Raji (cell line): Measurements from ENCODE around the gene SDK1.

Source experiments
- POLR2A ChIP-seq: IDR thresholded peaks from 2 replicates; pipeline ENCODE4 v1.6.1; 2011; ENCODE audit warnings: low read depth, low read length, control low read depth; ENCODE audit not compliant: insufficient read depth

The SDK1 gene

GRCh38 chr7:4196121-4196819, 895.2 kb downstream of the SDK1 start:
- no peak for TF ChIP-seq POLR2A

DNA sequence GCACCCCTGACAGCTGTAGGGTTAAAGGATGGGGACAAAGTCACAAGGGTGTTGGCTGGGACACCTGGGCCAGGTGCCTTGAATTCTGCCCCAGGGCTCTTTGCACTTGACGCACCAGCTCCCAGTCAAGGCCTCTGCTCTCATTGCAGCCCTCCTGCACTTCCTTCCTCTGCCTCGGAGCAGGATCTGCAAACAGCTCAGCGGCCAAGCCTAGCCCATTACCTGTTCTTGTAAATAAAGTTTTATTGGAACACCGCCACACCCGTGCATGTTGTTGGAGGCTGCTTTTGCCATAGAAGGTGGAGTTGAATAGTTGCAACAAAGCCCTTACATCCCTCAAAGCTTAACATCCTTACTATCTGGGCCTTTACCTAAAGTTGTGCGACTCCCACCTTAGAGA, 897.2 kb downstream of the SDK1 start:
- TF ChIP-seq POLR2A, result no peak

DNA sequence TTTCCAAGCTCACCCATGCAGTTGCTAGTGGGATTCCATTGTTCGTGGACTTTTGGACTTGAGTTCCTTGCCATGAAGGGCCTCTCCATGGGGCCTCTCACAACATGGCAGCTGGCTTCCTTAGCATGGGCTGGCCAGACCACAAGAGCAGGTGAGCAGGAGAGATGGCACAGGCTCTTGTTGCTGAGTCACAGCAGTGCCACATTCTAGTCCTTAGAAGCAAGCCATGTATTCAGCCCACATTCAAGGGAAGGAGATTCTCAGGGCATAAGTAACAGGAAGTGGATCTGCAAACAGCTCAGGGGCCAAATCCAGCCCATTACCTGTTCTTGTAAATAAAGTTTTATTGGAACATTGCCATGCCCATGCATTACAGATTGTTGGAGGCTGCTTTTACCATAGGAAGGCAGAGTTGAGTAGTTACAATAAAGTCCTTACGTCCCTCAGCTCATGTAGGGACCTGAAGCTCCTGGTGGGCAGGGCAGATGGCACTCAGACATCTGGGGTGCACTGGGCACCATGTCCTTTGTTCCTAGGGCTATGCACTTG, 899.6 kb downstream of the SDK1 start:
- no peak for TF ChIP-seq POLR2A

GRCh38 chr7:4201566-4201965, 900.5 kb downstream of the SDK1 start:
- no peak for TF ChIP-seq POLR2A

GRCh38 chr7:4202154-4202736, 901.2 kb downstream of the SDK1 start:
- no peak for TF ChIP-seq POLR2A

GRCh38 chr7:4202954-4203353, 901.9 kb downstream of the SDK1 start:
- TF ChIP-seq POLR2A, result no peak

GRCh38 chr7:4203626-4204512, 902.8 kb downstream of the SDK1 start:
- TF ChIP-seq POLR2A, result no peak

GRCh38 chr7:4204513-4205165, 903.6 kb downstream of the SDK1 start:
- no peak for TF ChIP-seq POLR2A

DNA sequence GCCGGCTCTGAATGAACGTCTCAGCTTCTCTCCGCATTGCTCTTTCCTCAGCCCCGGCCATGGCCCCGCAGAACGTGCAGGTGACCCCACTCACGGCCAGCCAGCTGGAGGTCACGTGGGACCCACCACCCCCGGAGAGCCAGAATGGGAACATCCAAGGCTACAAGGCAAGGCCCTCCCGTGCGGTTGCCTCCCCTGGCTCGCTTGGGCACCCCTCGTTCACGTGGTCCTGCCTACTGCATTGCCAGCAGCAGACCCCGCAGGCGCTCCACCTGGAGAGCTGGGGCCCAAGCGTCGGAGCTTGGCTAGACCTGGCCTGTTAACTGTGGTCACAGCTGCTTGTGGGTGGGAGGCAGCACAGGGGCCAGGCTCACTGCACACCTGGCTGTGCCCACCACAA, 904.8 kb downstream of the SDK1 start:
- no peak for TF ChIP-seq POLR2A

- no peak for TF ChIP-seq POLR2A
These were observed 906.0 kb downstream of the SDK1 start for GRCh38 chr7:4207011-4207410.

- no peak for TF ChIP-seq POLR2A
These were observed 907.0 kb downstream of the SDK1 start for GRCh38 chr7:4208086-4208485.

GRCh38 chr7:4208586-4208985, 907.5 kb downstream of the SDK1 start:
- no peak for TF ChIP-seq POLR2A

- TF ChIP-seq POLR2A, result no peak
These were observed 908.1 kb downstream of the SDK1 start for GRCh38 chr7:4209126-4209525.

DNA sequence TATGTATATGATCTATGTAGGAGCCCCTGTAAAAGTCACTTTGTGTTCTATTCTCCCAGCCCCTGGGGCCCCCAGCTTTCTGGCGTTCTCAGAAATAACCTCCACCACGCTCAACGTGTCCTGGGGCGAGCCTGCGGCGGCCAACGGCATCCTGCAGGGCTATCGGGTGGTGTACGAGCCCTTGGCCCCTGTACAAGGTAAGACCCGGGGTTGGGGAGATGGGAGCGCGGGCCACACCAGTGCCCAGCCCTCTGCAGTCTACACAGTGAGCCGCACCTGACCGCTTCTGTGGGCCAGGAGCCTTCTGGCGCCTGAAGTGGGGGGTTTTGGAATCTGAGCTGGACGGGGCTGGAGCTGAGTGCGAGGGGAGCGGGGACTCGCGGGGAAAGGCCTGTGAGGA, 908.9 kb downstream of the SDK1 start:
- no peak for TF ChIP-seq POLR2A

GRCh38 chr7:4210821-4211220, 909.8 kb downstream of the SDK1 start:
- no peak for TF ChIP-seq POLR2A
